Measurements from ENCODE around the gene SOX13.

- TF ChIP-seq CTCF (IDR thresholded peaks at IDR 0.05) (no peak), POLR2A (IDR thresholded peaks at IDR 0.05) (no peak), POLR2AphosphoS5 (IDR thresholded peaks at IDR 0.05) (no peak)
These were observed 39.6 kb upstream of the SOX13 start for GRCh38 chr1:204033306-204033705.
